Panc1 (cell line): ENCODE measurements around the gene EYA2. TPM values are rescaled to one million over a fixed set of nuclear protein-coding genes. Genes with fewer than 3 reads are reported as not detected.

Experiments
- ATAC-seq: fragments of 200-7000 bp; cut with Tn5 transposase; 2 replicates; pipeline ENCODE4 v1.9.1; 2020; ENCODE audit warnings: mild to moderate bottlenecking, moderate library complexity
- BruUV-seq: library from RNA; stranded (reverse); fragments of 400-500 nt; replicated peaks from 2 replicates; lab custom pipeline; 2021; lab: Mats Ljungman, UMichigan
- CTCF ChIA-PET: fragments of 300-600 bp; sonication (Branson Sonifier 250); formaldehyde crosslinking; loops from one replicate; lab custom pipeline; 2022; ENCODE audit warnings: antibody characterized with exemption; lab: Charles Lee
- POLR2A ChIA-PET: fragments of 300-600 bp; sonication (Branson Sonifier 250); formaldehyde crosslinking; loops from one replicate; lab custom pipeline; 2022; ENCODE audit warnings: antibody characterized with exemption; lab: Charles Lee
- DNase-seq: peaks from one replicate; pipeline ENCODE4 v3.0.0-alpha.2; 2010; ENCODE audit warnings: low read depth, low spot score
- H3K27ac ChIP-seq: 2 replicates; pipeline ENCODE4 v1.5.1; 2011; ENCODE audit warnings: mild to moderate bottlenecking, low read length, inconsistent platforms
- H3K27me3 ChIP-seq: fragments of 200-500 bp; sonication (Bioruptor generic); 2 replicates; pipeline ENCODE4 v1.6.0; 2014; ENCODE audit warnings: low read length, inconsistent platforms; ENCODE audit not compliant: control insufficient read depth, insufficient read depth
- H3K36me3 ChIP-seq: fragments of 200-500 bp; sonication (Bioruptor generic); 2 replicates; pipeline ENCODE4 v1.5.1; 2014; ENCODE audit warnings: inconsistent platforms, mild to moderate bottlenecking, low read length, moderate library complexity; ENCODE audit not compliant: control insufficient read depth, insufficient read depth
- H3K4me1 ChIP-seq: 2 replicates; pipeline ENCODE4 v1.5.1; 2011; ENCODE audit warnings: inconsistent platforms, mild to moderate bottlenecking, low read length, moderate library complexity; ENCODE audit not compliant: control insufficient read depth, insufficient read depth
- H3K4me3 ChIP-seq, 2 experiments: 2 replicates each; pipeline ENCODE4 v1.5.1; 2011 to 2012; ENCODE audit warnings: low read depth in 2 of 2, low read length in 2 of 2, mild to moderate bottlenecking in 2 of 2, inconsistent platforms in 1 of 2, moderate library complexity in 1 of 2
- H3K9me3 ChIP-seq: fragments of 200-500 bp; sonication (Bioruptor generic); 2 replicates; pipeline ENCODE4 v1.5.1; 2014; ENCODE audit warnings: low read depth, mild to moderate bottlenecking, inconsistent platforms, low read length, moderate library complexity; ENCODE audit not compliant: control insufficient read depth, insufficient read depth
- CTCF ChIP-seq: fragments of 450-650 bp; IDR thresholded peaks from 2 replicates; pipeline ENCODE4 v1.5.1; 2017; ENCODE audit warnings: mild to moderate bottlenecking
- POLR2AphosphoS5 ChIP-seq: IDR thresholded peaks from 2 replicates; pipeline ENCODE4 v1.6.1; 2012; ENCODE audit warnings: mild to moderate bottlenecking, low read depth, low read length, moderate library complexity
- REST ChIP-seq, 2 experiments: IDR thresholded peaks; 2 replicates each; pipeline ENCODE4 v1.6.1; 2011 to 2012; ENCODE audit warnings: low read depth in 2 of 2, control low read depth in 1 of 2, low read length in 1 of 2, mild to moderate bottlenecking in 1 of 2, moderate library complexity in 1 of 2; ENCODE audit not compliant: insufficient read depth in 1 of 2
- SIN3A ChIP-seq: IDR thresholded peaks from 2 replicates; pipeline ENCODE4 v1.6.1; 2012; ENCODE audit warnings: low read depth, mild to moderate bottlenecking, low read length, moderate library complexity, borderline replicate concordance; ENCODE audit not compliant: insufficient read depth
- TCF7L2 ChIP-seq: IDR thresholded peaks from 2 replicates; pipeline ENCODE4 v1.6.1; 2011; ENCODE audit warnings: mild to moderate bottlenecking, low read depth, low read length, inconsistent platforms
- in situ Hi-C: cut with HindIII; loops from 2 replicates; pipeline ENCODE4 v1.10.0; 2016; ENCODE audit warnings: low sequenced_read_pairs, low pct_unique_long_range_greater_than_20kb
- intact Hi-C: fragments of 100-400 bp; cut with micrococcal nuclease; formaldehyde crosslinking; loops from one replicate; pipeline ENCODE4 v1.10.0; 2022; ENCODE audit not compliant: unreplicated experiment
- total RNA-seq: library from RNA; stranded (reverse); gene quantifications from one replicate; pipeline ENCODE4 v1.2.1, GENCODE V29; 2021; ENCODE audit not compliant: unreplicated experiment

The EYA2 gene
- total RNA-seq, 1 experiment from 2014 or later: 1.9 TPM

GRCh38 chr20:46872328-46873211 is 22.1 kb upstream of the EYA2 start (continued):
- TF ChIP-seq REST (IDR thresholded peaks at IDR 0.05; ENCODE audit: insufficient read depth in 1 of 2, low read depth in 2 of 2, low read length in 1 of 2): no peak

- POLR2A ChIA-PET: no interaction called here
- no peak overlapping the region for H3K4me3 ChIP-seq
- intact Hi-C loops: no loop called here
- H3K36me3 ChIP-seq: no peaks in the 10 kb centered on the region
- H3K27ac ChIP-seq: no peak overlapping the region
- no TSS peak for BruUV-seq
- in situ Hi-C loops: no loop called here
- CTCF ChIA-PET: no interaction called here
- no peaks in the 10 kb centered on the region for H3K27me3 ChIP-seq
- no peak for DNase-seq
- no peaks in the 10 kb centered on the region for H3K9me3 ChIP-seq
- no peaks in the 10 kb centered on the region for H3K4me1 ChIP-seq
- TF ChIP-seq POLR2AphosphoS5 (no peak), CTCF (no peak), SIN3A (no peak), REST (IDR thresholded peaks at IDR 0.05; ENCODE audit: insufficient read depth in 1 of 2, low read depth in 2 of 2, low read length in 1 of 2) (no peak), TCF7L2 (no peak)
- ATAC-seq: no peak
Measured at GRCh38 chr20:46875059-46875458, 19.6 kb upstream of the EYA2 start.
